Measurements from ENCODE around the gene GRIA3.

DNA sequence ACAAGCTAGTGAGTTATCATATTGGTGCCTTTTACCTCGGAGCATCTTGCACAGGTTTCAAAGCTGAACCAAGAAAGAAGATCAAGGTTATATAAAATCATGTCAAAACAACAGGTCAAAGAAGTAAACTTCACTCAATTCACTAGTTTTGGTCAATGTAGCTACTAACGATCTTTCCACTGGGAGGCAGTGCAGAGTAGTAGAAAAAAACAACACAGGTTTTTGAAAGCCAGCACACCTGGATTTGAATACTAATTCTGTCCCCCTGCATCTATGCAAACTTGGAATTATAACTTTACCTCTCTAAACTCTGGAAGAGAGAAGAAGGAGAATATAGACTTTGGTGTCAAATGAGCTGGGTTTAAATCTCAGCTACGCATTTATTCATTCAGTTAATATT, 266.1 kb downstream of the GRIA3 start:
- TF ChIP-seq, protein P1, sequence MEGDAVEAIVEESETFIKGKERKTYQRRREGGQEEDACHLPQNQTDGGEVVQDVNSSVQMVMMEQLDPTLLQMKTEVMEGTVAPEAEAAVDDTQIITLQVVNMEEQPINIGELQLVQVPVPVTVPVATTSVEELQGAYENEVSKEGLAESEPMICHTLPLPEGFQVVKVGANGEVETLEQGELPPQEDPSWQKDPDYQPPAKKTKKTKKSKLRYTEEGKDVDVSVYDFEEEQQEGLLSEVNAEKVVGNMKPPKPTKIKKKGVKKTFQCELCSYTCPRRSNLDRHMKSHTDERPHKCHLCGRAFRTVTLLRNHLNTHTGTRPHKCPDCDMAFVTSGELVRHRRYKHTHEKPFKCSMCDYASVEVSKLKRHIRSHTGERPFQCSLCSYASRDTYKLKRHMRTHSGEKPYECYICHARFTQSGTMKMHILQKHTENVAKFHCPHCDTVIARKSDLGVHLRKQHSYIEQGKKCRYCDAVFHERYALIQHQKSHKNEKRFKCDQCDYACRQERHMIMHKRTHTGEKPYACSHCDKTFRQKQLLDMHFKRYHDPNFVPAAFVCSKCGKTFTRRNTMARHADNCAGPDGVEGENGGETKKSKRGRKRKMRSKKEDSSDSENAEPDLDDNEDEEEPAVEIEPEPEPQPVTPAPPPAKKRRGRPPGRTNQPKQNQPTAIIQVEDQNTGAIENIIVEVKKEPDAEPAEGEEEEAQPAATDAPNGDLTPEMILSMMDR (IDR thresholded peaks at IDR 0.05): peak in 3 of 6 experiments; percentile 34 to 39 (median 35)
- TF ChIP-seq POLR2A (IDR thresholded peaks at IDR 0.05): no peak
